NCI-H2029 (cell line): Measurements from ENCODE around the gene CCZ1.
"Not testable (repeated sequence)": the region's sequence is repeated elsewhere in the genome, so short reads cannot be mapped to it uniquely, and the experiment has no call there.

Experiments used
- DNase-seq: peaks from one replicate; lab custom pipeline; 2025; lab: John Stamatoyannopoulos, UW

The CCZ1 gene

DNA sequence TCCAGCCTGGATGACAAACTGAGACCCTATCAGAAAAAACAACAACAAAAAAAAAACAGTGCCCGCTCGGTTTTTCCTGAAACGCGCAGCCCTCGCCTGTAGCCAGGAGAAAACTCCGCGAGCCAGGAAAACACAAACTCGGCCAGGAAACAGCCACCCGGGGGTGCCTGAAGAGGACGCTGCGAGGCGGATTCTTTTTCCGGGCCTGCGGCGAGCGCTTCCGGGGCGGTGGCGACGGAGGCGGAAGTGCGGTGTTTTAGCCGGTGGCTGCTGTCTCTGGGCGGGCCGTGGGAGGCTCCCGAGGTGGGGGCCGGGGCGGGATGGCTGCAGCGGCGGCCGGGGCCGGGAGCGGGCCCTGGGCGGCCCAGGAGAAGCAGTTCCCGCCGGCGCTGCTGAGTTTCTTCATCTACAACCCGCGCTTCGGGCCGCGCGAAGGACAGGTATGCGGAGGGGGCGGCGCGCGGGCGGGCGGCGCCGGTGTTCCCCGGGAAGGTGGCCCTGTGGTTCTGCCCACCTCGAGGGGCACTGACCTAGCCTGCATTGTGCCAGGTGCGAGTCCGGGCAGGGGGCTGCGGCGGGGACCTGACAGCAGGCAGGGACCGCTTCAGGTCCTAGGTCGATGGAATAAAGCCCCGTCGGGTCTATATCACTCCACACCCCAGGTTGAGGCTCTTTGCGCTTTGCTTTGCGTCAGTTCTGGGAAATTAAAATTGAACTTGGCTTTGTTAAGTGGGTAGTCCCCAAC lies at the start of gene CCZ1:
Gene CCZ1, plus strand, starts transcription at position 254 of the 745 bp plus-strand sequence. Its CDS starts 67 bp downstream, at position 321.
- DNase-seq: peak; percentile 73

DNA sequence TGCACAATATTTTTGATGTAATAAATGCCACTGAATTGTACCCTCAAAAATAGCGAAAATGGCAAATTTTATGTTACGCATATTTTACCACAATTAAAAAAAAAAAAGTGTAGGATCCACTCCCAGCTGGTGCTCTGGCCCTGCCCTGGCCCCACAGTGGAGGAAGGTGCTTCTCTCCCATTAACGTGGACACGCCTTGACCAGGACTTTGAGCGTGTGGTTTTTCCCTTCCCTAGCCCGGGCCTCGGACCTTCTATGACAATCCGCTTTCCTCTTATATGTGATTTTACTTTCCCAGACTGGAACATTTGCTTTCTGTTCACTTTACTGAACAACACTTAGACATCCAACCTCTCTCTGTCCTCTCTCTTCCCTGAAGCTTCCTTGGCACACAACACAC lies 47.6 kb upstream of the CCZ1 start:
- no peak for DNase-seq

DNA sequence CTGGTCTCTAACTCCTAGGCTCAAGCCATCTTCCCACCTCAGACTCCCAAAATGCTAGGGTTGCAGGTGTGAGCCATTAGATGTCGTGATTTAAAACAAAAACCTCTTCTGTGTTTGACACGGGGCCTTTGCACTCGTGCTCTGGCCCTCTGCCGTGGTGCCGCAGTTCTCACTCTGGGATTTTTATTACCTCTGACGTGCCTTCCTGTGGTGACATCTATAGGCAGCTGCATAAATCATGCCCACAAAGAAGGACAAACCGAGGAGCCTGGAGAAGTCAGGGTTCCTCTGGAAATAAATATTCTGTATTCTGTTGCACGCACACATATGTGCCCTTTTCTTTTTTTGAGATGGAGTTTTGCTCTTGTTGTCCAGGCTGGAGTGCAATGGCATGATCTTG lies 43.8 kb upstream of the CCZ1 start:
- DNase-seq: no peak

DNA sequence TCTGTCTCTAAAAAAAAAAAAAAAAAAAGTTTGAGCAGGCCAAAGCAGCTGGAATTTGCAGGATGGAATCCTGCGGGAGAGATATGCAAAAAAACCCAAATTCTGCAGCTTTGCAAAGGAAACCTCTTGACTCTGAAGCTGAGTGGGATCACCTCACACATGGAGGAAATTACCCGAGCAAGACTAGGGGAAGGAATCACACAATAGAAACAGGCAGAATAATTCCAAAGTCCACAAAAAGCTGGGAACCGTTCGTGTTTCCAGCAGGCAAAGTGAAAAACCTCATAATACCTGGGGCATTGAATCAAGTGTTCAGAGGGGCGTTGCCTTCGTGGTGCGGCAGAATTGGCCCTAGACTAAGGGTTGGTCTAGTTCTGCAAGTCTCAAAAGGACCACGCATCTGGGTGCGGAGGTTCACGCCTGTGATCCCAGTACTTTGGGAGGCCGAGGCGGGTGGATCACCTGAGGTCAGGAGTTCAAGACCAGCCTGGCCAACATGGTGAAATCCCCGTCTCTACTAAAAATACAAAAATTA lies 41.4 kb upstream of the CCZ1 start:
- DNase-seq: not testable (repeated sequence)

DNA sequence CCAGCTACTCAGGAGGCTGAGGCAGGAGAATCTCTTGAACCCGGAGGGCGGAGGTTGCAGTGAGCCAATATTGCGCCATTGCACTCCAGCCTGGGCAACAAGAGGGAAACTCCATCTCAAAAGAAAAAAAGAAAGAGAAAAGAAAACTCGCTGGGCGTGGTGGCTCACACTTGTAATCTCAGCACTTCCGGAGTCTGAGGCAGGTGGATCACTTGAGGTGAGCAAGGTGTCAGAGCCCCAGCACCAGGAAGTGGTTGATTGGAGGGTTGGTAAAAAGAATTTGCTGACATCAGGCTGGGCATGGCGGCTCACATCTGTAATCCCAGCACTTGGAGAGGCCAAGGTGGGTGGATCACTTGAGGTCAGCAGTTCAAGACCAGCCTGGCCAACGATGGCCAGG lies 40.0 kb upstream of the CCZ1 start:
- not testable (repeated sequence) for DNase-seq

DNA sequence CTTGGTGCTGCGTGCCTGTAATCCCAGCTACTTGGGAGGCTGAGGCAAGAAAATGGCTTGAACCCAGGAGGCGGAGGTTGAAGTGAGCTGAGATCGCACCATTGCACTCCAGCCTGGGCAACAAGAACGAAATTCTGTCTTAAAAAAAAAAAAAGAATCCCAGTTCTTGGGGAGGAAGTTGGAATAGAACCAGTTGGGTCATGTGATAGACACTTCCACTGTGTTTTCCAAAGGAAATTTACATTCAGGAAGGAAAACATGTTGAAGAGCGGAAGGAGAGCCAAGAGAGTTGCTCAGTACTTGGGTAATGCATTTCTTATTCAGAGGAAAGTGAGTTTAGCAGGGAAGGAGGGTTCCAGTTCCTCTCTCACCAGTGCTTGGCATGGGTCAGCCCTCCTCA lies 37.3 kb upstream of the CCZ1 start:
- not testable (repeated sequence) for DNase-seq

DNA sequence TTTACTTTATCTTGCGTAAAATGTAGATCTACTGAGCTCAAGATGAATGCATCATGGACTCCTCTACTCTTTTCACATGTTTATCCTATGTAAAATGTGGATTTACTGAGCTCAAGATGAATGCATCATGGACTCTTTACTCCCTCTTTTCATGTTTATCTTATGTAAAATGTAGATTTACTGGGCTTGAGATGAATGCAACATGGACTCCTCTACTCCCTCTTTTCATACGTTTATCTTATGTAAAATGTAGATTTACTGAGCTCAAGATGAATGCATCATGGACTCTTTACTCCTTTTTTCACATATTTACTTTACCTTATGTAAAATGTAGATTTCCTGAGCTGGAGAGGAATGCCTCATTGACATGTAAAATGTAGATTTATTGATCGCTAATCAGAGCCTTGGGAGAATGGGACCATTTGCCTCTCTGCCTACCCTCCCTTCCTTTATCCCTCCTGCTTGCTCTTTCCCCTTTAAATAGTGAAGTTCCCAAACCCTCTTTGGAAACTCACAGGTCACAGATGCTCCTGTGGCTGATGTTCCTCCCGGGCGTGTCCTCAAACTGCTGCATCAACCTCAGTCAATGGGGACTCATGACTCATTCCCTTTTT lies 35.7 kb upstream of the CCZ1 start:
- DNase-seq: not testable (repeated sequence)

DNA sequence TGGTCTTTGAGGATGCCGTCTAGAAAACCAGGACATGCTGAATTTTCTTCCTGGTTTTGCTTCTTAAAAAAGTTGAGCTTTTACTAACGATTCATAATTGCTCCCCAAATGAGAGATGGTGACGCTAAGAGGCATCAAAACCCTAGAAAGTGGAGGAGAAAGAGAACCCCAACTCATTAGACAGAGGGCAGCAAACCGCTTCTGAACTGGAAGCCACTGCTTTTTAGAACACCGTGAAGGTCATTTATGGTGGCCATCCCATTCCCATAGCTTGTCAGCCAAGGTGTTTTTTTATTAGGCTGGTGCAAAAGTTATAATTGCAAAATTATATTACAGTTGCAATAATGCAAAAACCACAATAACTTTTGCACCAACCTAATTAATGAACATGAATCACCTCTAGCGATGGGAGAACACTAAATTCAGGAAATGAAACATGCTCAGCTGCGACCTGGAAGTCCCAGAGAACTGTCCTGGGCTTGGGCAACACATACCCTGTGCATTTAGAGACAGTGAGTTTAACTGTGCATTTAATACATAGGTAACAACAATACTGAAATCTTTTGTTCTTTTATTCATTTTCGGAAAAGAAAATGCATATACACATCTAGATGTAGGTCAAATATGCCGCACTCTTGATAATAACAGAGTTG lies 33.1 kb upstream of the CCZ1 start:
- DNase-seq: not testable (repeated sequence)

DNA sequence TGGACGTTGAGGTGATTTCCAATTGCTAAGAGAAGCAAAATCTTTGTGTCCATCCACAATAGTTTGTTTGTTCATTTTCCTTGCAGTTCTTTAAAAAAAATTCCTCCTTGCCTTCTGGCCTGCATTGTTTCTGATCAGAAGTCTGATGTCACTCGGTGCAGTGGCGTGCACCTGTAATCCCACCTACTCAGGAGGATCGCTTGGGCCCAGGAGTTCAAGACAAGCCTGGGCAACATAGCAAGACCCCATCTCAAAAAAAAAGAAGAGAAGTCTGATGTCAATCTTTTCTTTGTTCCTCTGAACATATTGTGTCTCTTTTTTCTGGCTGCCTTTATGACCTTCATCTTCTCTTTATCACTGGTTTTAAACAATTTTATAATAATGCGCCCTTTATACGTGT lies 31.5 kb upstream of the CCZ1 start:
- DNase-seq: no peak

DNA sequence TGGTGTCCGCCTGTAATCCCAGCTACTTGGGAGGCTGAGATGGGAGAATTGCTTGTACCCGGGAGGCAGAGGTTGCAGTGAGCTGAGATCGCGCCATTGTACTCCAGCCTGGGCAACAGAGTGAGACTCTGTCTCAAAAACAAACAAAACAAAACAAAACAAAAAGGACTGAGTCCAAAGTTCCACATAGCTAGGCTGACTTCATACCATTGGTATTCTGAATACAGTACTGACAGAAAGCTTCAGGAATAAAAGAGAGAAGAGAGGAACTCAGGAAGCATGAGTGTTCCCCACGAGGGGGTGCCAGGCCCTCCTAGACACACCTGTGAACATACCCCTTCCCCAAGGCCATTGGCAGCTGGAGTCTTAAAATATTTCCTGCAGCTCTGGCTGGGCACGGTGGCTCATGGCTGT lies 29.6 kb upstream of the CCZ1 start:
- DNase-seq: not testable (repeated sequence)

DNA sequence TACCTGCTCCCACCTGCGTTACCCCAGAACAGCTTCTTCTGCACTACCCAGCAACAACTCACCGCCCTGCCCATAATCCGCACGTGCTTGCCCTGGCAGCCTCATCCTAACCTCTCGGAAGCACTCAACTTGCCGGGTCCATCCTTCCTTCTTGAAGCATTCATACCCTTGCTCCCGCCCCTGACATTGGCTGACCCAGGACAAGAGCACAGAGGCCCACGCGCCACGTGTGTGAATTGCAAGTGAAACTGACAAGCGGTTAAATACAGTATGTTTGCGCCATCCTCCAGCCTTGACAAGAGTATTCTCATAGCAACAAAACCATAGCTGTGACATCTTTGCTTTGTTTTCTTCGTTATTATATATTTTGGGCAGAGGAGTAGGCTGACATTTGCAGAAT lies 28.8 kb upstream of the CCZ1 start:
- DNase-seq: no peak

DNA sequence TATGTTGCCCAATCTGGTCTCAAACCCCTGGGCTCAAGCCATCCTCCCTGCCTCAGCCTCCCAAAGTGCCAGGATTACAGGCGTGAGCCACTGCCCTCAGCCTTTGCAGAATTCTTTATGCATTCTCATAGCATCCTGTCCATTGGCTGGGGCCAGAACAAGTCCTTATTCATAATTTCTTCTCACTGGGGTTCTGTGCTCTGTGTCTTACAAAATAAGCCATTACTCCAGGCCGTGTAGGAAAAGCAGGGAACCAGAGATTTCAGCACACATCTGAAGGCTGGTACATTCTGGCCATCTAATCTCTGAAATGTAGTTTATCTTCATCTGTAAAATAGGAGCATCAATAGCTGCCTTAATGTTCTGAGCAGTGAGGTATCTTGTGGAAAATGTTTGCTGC lies 28.2 kb upstream of the CCZ1 start:
- no peak for DNase-seq

DNA sequence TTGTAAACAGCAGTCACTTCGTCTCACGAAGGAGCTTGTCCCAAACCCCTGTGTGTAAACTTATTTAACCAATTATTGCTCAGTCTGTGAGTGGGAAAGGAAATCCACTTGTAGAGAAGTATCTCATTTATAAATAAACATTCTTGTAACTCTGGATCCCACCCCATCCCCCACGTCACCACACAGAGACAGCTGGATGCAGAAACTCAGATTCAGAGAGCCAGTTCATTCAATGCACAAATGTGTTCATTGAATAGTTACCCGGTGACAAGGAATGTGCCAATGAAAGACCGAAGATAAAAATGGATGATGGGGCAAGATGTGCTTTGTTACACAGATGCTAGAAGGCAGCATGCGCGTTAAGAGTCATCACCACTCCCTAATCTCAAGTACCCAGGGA lies 26.2 kb upstream of the CCZ1 start:
- no peak for DNase-seq

DNA sequence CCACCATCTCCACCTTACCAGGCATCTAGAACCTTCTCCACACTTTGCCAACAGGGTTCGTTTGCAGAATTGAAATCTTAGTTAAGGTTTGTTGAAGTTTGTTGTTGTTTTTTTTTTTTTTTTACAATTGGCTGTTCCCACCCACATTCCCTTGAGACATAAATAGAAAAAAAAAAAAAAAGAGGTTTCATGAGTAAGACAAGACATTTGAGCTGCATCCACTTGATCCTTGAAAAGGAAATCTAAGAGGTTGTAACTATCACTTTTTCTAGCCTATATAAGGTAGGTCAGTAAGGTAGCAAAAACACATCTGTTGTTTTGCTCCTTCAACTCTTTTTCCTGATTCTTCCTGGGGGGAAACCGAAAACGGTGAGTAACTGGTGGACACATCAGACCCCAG lies 18.9 kb upstream of the CCZ1 start:
- not testable (repeated sequence) for DNase-seq

DNA sequence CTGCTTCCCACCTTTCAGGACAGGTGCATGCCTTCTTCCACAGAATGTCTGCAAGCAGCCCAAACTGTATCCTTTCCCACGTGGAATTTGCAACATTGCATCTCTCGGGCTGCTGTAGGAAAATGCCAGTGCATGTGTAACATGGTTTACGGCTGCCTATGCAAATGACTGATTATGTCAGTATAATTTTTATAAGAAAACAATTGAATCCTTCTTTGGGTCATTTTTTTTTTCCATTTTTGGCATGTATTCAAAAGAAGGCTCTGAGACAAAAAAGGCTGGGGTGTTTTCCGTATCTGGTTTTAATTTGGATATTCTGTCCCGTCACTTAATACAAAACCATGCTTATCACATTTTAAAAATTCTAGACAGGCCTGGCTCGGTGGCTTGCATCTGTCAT lies 18.4 kb upstream of the CCZ1 start:
- not testable (repeated sequence) for DNase-seq

DNA sequence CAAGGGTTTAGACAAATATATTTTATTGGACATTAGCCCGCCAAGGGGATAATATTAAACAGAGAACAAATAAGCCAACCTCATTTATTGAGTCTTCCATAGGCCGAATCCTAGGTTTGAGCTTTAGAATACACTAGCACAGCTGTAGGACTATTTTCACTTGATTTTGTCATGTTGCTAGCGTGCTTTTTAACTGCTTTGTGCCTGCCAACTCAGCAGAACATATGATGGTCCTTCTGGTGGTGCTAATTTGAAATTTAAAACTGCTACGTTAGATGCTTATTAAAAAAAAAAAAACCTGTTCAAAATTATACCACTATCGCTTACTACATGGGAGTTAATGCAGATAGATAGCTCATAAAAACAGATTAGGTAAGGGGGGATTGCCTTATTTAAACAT lies 14.1 kb upstream of the CCZ1 start:
- not testable (repeated sequence) for DNase-seq

DNA sequence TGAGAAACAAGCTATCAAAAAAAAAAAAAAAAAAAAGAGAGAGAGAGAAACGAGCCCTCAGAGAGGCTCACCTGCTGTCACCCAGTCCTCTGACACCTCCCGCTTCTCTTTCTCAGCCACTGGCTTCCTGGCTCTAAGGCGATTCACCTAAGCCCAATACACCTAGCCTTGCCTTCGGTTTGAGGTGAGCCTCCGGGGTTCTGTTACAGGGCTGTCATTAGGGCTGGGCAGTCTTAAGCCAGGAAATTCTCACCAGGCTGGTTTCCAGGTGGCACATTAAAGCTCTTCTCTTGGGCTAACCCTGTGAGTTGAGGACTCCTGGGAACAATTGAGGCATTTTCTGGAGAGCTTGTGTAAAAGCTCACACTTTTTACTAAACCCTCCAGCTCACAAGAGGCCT lies 10.5 kb upstream of the CCZ1 start:
- DNase-seq: peak; percentile 58

DNA sequence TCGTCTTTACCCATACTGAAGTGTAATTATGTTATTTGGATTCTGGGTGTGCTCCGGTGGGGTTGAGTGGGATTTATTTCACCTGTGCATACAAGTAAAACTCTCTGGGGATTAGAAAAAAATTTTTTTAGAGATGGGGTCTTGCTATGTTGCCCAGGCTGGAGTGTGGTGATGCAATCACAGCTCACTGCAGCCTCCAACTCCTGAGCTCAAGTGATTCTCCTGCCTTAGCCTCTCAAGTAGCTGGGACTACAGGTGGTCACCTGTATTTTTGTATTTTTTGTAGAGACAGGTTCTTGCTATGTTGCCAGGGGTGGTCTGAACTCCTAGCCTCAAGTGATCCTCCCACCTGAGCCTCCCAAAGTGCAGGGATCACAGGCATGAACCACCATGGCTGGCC lies 8.3 kb upstream of the CCZ1 start:
- DNase-seq: not testable (repeated sequence)

DNA sequence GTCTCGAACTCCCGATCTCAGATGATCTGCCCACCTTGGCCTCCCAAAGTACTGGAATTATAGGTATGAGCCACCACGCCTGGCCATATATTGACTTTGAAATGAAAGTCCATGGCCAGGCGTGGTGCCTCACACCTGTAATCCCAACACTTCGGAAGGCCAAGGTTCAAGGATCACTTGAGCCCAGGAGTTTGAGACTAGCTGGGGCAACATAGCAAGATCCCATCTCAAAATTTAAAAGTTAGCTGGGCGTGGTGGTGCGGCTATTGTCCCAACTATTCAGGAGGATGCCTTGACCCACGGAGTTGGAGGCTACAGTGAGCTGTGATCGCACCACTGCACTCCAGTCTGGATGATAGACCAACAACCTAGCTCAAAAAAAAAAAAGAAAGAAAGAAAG lies 6.0 kb upstream of the CCZ1 start:
- DNase-seq: no peak

DNA sequence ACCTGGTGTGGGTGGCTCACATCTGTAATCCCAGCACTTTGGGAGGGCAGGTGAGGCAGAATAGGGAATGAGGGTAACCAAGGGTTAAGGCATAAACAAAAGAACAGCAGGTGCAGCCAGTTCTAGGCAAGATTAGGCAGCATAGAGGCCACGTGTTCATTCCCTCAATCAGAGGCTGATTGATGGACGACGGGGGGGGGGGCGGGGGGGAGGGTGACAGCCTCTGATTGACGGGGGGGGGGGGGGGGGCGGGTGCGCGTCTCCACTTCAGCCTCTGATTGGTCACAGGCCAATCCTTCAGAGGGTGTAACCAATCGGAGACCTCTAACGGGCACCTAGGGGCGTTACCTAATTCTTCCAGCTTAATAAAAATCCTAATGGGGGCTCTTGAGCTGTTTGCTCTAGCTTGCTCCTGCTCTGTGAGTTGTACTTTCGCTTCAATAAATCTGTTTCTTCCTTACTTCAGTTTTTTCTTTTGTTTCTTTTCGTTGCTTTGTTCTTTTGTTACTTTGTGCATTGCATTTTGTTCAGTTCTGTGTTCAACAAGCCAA lies 1.1 kb upstream of the CCZ1 start:
- peak; percentile 66 for DNase-seq

DNA sequence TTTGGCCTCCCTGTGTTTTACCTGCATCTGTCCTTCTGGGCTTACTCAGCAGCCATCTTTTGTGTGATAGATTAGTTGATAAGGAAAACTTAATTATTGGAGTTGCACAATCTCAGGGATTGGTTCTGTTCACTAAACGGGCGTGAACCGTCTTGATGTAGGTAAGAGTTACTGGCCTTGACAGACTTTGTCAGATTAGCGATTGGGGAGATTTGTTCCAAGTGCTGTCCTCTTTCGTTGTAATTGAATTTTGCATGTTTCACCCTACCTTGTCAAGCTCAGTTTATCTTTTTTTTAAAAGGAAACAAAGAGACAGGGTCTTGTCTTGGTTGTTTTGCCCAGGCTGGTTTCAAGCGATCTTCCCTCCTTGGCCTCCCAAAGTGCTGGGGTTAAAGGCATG lies 4.5 kb downstream of the CCZ1 start:
- not testable (repeated sequence) for DNase-seq

DNA sequence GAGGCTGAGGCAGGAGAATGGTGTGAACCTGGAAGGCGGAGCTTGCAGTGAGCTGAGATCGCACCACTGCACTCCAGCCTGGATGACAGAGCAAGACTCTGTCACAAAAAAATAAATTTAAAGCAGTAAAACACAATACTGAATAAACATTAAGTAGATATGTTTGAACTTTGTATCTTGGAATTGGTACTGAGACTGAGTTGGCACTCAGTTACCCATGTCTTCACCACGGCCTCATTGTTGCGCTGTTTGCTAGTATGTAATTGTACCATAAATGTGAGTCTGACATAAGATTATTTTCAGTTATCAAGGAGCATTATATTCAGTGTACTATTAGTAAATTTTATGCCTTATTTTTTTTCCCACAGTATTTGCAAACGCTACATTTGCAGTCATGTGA lies 6.2 kb downstream of the CCZ1 start:
- not testable (repeated sequence) for DNase-seq

DNA sequence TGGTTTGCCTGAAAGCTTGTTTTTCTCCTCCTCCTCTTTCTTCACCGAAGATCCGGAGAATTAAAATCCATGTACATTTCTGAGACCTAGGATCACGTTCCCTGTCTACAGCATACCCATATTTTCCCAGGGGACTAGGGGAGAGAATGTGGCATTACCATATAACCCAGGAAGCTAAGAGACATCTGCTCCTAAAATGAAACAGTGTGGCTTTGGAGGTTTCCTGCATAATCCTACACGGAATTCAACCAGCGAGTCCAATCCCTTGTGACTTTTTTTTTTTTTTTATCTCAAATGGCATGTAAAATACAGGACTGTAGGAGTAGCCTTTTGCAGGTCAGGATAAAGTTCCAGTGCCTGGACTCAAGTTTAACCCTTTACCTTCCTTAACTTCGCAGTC lies 10.3 kb downstream of the CCZ1 start:
- DNase-seq: not testable (repeated sequence)
